ENCODE data around the gene FEZ2.

The FEZ2 gene

GRCh38 chr2:36626071-36626470 is 28.1 kb upstream of the FEZ2 start:
- TF ChIP-seq TCF4 (CRISPR knock-in tag; IDR thresholded peaks at IDR 0.05; ENCODE audit: borderline replicate concordance) = no peak
- TF ChIP-seq ZC3H10 (CRISPR knock-in tag; IDR thresholded peaks at IDR 0.05) = no peak
- TF ChIP-seq, protein P1, sequence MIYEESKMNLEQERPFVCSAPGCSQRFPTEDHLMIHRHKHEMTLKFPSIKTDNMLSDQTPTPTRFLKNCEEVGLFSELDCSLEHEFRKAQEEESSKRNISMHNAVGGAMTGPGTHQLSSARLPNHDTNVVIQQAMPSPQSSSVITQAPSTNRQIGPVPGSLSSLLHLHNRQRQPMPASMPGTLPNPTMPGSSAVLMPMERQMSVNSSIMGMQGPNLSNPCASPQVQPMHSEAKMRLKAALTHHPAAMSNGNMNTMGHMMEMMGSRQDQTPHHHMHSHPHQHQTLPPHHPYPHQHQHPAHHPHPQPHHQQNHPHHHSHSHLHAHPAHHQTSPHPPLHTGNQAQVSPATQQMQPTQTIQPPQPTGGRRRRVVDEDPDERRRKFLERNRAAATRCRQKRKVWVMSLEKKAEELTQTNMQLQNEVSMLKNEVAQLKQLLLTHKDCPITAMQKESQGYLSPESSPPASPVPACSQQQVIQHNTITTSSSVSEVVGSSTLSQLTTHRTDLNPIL (CRISPR knock-in tag; IDR thresholded peaks at IDR 0.05; ENCODE audit: low read depth) = no peak
- no peak for TF ChIP-seq ZNF565 (CRISPR knock-in tag; conservative IDR thresholded peaks at IDR 0.05; ENCODE audit: low read depth)
- TF ChIP-seq CSDC2 (CRISPR knock-in tag; IDR thresholded peaks at IDR 0.05) = no peak
- TF ChIP-seq RARB (CRISPR knock-in tag; IDR thresholded peaks at IDR 0.05) = no peak
- TF ChIP-seq BACH2 (CRISPR knock-in tag; IDR thresholded peaks at IDR 0.05; ENCODE audit: borderline replicate concordance) = no peak
- no peak for TF ChIP-seq ISL1 (CRISPR knock-in tag; IDR thresholded peaks at IDR 0.05)
- no peak for TF ChIP-seq GLIS3 (CRISPR knock-in tag; IDR thresholded peaks at IDR 0.05)
- ATAC-seq = no peak

DNA sequence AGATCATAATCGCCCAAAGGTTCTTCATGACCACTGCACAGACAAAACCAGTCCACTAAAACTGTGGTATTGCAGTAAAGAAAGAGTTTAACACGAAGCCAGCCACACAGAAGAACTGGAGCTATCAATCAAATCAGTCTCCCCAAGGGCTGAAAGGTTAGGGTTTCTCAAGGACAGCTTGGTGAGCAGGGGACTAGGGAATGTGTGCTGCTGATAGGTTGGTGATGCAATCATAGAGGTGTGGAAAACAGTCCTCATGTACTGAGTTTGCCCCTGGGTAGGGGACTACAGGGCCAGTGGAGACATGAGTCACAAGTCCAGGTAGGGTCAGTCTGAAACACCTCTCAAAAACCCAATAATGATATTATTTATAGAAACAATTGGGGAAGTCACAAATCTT is 27.3 kb upstream of the FEZ2 start:
- ATAC-seq = no peak
- TF ChIP-seq TCF4 (CRISPR knock-in tag; IDR thresholded peaks at IDR 0.05; ENCODE audit: borderline replicate concordance) = no peak
- TF ChIP-seq RARB (CRISPR knock-in tag; IDR thresholded peaks at IDR 0.05) = no peak
- TF ChIP-seq, protein P1 (CRISPR knock-in tag; IDR thresholded peaks at IDR 0.05; ENCODE audit: low read depth) = no peak
- no peak for TF ChIP-seq ZNF565 (CRISPR knock-in tag; conservative IDR thresholded peaks at IDR 0.05; ENCODE audit: low read depth)
- TF ChIP-seq PPARA (CRISPR knock-in tag; IDR thresholded peaks at IDR 0.05; ENCODE audit: borderline replicate concordance) = no peak
- TF ChIP-seq ZNF70 (CRISPR knock-in tag; IDR thresholded peaks at IDR 0.05) = no peak
- TF ChIP-seq ZFP30 (CRISPR knock-in tag; IDR thresholded peaks at IDR 0.05) = no peak
- no peak for TF ChIP-seq BACH2 (CRISPR knock-in tag; IDR thresholded peaks at IDR 0.05; ENCODE audit: borderline replicate concordance)
- no peak for TF ChIP-seq ZNF8 (CRISPR knock-in tag; IDR thresholded peaks at IDR 0.05)
- no peak for TF ChIP-seq SNAI2 (CRISPR knock-in tag; IDR thresholded peaks at IDR 0.05)
- TF ChIP-seq, protein P2, sequence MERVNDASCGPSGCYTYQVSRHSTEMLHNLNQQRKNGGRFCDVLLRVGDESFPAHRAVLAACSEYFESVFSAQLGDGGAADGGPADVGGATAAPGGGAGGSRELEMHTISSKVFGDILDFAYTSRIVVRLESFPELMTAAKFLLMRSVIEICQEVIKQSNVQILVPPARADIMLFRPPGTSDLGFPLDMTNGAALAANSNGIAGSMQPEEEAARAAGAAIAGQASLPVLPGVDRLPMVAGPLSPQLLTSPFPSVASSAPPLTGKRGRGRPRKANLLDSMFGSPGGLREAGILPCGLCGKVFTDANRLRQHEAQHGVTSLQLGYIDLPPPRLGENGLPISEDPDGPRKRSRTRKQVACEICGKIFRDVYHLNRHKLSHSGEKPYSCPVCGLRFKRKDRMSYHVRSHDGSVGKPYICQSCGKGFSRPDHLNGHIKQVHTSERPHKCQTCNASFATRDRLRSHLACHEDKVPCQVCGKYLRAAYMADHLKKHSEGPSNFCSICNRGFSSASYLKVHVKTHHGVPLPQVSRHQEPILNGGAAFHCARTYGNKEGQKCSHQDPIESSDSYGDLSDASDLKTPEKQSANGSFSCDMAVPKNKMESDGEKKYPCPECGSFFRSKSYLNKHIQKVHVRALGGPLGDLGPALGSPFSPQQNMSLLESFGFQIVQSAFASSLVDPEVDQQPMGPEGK (CRISPR knock-in tag; IDR thresholded peaks at IDR 0.05; ENCODE audit: borderline replicate concordance) = no peak
- no peak for TF ChIP-seq CSDC2 (CRISPR knock-in tag; IDR thresholded peaks at IDR 0.05)
- TF ChIP-seq ARNTL (CRISPR knock-in tag; IDR thresholded peaks at IDR 0.05; ENCODE audit: borderline replicate concordance, low read depth) = no peak
- TF ChIP-seq ESRRG (CRISPR knock-in tag; IDR thresholded peaks at IDR 0.05) = no peak
- no peak for TF ChIP-seq TSHZ2 (CRISPR knock-in tag; IDR thresholded peaks at IDR 0.05)
- no peak for TF ChIP-seq ISL1 (CRISPR knock-in tag; IDR thresholded peaks at IDR 0.05)

DNA sequence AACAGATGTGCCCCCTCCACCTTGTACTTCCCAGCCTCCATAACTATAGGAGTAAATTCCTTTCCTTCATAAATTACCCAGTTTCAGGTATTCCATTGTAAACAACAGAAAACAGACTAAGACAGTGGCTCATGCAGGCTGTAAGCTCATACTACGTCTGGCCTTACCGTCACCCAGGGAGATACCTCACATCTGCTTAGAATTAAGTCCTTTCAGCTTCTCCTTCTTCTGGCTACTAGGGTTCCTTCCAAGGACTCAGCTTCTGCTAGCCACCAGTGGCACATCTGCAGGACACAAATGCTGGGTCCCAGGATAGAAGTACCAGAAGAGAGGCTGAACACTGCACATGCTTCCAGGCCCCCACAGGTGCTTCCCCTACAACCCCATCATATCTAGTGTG is 22.4 kb upstream of the FEZ2 start:
- ATAC-seq = no peak
- TF ChIP-seq BACH2 (CRISPR knock-in tag; IDR thresholded peaks at IDR 0.05; ENCODE audit: borderline replicate concordance) (no peak), SNAI2 (CRISPR knock-in tag; IDR thresholded peaks at IDR 0.05) (no peak)

DNA sequence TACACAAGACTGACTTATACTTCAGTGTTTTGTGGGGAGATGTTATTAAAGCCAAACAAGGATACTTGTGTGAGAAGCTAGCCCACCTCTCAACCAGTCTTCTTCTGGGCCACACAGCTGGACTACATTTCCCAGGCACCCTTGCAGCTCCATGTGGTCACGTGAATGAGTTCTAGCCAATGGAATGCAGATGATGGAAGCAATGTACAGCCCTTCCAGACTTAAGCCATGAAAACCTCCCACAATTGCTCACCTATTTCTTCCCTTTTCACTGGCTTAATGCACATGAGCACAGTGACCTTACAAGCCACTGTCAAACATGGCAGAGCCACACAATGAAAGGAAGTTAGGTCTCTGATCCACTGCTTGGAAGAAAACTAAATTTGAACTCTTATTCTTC is 20.4 kb upstream of the FEZ2 start:
- ATAC-seq = peak; percentile 98
- TF ChIP-seq TSHZ2 (CRISPR knock-in tag; IDR thresholded peaks at IDR 0.05) (no peak), ZNF8 (CRISPR knock-in tag; IDR thresholded peaks at IDR 0.05) (no peak), ZNF565 (CRISPR knock-in tag; conservative IDR thresholded peaks at IDR 0.05; ENCODE audit: low read depth) (no peak), TOX (CRISPR knock-in tag; IDR thresholded peaks at IDR 0.05; ENCODE audit: borderline replicate concordance) (no peak), OSR1 (CRISPR knock-in tag; IDR thresholded peaks at IDR 0.05) (no peak), GLIS3 (CRISPR knock-in tag; IDR thresholded peaks at IDR 0.05) (no peak), RARB (CRISPR knock-in tag; IDR thresholded peaks at IDR 0.05) (no peak), TCF4 (CRISPR knock-in tag; IDR thresholded peaks at IDR 0.05; ENCODE audit: borderline replicate concordance) (no peak), ARNTL (CRISPR knock-in tag; IDR thresholded peaks at IDR 0.05; ENCODE audit: borderline replicate concordance, low read depth) (no peak)
- TF ChIP-seq, protein P3, sequence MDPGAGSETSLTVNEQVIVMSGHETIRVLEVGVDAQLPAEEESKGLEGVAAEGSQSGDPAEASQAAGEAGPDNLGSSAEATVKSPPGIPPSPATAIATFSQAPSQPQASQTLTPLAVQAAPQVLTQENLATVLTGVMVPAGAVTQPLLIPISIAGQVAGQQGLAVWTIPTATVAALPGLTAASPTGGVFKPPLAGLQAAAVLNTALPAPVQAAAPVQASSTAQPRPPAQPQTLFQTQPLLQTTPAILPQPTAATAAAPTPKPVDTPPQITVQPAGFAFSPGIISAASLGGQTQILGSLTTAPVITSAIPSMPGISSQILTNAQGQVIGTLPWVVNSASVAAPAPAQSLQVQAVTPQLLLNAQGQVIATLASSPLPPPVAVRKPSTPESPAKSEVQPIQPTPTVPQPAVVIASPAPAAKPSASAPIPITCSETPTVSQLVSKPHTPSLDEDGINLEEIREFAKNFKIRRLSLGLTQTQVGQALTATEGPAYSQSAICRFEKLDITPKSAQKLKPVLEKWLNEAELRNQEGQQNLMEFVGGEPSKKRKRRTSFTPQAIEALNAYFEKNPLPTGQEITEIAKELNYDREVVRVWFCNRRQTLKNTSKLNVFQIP (CRISPR knock-in tag; IDR thresholded peaks at IDR 0.05; ENCODE audit: borderline replicate concordance, low read depth) = no peak
- TF ChIP-seq, protein P1 (CRISPR knock-in tag; IDR thresholded peaks at IDR 0.05; ENCODE audit: low read depth) = no peak
